SKM-1 (cell line): ENCODE measurements around the gene GLRX.
A peak's percentile ranks its signal among the peaks of the same experiment; 100 is the strongest.

Source experiments
- DNase-seq: peaks from one replicate; lab custom pipeline; 2025; ENCODE audit not compliant: unreplicated experiment; lab: John Stamatoyannopoulos, UW

The GLRX gene

DNA sequence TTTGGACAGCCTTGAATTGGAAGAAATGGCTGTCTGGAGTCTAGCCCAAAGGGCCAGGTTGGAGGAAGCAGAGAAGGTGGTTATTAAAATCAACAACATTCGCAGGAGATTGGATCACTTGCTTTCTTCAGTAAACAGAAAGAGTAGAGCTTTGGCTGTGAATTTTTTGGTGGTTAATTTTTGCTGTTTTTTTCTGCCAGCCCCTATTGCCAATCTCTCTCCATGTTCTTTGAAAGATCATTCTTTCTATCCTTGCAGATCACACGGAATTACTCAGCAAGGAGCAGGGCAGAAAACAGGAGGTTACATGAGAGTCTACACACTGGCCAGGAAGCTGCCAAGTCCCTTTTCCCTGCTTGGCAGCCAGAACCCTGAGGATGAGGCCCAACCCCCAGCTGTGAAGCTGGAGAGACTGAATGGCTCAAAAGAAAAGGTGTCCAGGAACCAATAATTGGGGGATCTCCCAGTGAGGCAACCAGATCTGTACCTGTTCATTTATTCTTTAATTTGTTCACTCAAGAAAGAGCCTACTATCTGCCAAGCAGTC lies 13.0 kb downstream of the GLRX start:
- no peak for DNase-seq

DNA sequence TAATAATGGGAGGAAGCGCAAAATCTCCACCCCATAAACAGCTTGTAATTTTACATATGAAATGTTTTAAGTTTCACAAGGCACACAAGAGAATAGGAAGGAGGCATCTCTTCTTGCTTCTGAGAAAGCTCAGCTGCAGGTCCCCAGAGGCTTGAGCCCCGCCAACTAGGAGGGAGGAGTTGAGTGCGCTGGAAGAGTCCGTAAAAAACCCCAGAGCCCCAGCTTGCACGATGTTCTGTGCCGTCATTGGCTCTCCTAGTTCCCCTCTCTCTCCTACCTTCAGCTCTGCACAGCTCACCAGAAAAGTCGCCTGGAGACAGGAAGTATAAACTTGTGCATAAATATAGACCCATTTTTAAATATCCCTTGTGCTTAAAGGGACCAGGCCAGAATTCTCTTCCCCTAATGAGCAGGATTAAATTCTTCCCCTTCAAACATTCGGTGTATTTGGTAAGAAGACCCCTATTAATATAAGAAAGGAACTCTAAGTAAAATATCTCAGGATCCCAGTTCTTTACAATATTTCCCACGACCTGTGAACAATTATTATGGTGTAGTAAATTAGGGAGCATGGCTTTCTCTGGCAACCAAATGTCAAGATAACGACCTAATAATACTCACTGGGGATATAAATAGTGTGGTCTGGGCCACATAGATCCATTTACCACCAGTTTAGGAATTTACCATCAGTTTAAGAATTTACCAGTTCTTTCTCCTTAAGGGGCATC lies 13.7 kb downstream of the GLRX start:
- peak; percentile 77 for DNase-seq

DNA sequence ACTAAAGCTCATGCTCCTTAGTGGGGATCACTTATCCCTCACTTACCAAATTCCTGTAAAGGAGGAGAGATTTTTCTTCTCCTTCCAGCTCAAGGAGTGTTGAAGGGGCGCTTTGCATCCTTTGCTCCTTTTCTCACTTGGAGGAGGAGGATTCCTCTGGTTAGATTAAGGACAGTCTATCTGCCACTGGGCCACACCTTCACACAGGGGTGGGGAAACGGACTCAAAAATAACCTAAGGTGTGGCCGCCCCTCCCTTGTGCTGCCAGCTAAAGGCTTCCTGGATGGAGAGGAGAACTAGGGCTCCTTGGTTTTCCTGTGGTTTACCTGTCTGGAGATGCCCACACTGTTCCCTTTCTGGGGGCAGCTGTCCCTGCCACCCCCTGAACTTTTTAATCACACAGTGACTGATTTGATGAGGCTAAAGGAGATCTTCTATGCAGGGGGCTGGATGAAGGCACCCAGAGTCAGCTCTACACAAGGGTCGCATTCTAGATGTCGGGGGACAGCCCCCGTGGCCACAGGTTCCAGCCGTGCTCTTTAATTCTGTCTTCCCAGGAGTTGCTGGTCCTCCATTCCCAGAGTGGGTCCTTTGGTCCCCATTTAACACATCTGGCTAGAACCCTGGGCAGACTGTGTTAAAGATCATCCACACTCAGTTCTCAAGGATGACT lies 14.4 kb downstream of the GLRX start:
- DNase-seq = no peak

DNA sequence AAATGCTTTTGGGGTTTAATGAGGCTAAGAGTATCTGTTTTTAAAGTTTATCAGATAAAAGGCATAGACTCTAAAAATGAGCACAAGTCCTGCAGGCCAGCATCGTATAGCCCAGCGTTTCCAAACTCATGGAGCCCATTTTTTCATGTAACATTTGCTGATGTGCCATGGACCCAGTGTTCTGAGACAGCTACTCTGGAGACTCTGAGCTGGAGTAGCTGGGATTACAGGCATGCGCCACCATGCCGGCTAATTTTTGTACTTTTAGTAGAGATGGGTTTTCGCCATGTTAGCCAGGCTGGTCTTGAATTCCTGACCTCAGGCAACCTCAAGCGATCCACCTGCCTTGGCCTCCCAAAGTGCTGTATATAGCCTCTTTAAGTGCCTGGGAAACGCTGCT lies 15.8 kb downstream of the GLRX start:
- DNase-seq = no peak

DNA sequence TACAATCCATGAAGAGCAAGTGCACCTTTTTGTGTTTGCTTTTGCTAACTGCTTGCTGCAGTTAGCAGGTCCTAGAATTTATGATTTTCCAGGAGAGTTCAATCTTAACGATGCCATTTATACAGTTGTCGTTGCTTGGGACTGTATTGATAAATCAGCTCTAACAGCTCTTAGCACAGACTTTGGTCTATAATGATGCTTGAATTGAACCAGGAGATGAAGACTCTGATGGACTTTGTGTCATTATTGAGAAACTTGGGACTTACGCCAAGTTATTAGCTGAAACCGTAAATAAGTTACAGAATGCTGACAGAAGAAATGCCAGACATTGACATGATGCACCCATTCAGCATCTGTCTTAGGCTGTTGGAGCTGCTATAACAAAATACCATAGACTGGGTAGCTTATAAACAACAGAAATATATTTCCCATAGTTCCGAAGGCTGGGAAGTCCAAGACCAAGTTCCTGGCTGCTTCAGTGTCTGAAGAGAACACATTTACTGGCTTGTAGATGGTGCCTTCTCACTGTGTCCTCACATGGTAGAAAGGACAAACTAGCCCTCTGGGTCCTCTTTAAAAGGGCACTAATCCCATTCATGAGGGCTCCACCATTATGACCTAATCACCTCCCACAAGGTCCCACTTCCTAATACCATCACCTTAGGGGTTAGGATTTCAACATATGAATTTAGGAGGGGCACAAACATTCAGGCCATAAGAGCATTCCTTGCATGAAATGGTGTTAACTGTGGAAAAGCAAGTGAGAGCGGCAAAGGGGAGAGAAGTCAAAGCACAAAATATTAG lies 17.6 kb downstream of the GLRX start:
- DNase-seq = no peak

DNA sequence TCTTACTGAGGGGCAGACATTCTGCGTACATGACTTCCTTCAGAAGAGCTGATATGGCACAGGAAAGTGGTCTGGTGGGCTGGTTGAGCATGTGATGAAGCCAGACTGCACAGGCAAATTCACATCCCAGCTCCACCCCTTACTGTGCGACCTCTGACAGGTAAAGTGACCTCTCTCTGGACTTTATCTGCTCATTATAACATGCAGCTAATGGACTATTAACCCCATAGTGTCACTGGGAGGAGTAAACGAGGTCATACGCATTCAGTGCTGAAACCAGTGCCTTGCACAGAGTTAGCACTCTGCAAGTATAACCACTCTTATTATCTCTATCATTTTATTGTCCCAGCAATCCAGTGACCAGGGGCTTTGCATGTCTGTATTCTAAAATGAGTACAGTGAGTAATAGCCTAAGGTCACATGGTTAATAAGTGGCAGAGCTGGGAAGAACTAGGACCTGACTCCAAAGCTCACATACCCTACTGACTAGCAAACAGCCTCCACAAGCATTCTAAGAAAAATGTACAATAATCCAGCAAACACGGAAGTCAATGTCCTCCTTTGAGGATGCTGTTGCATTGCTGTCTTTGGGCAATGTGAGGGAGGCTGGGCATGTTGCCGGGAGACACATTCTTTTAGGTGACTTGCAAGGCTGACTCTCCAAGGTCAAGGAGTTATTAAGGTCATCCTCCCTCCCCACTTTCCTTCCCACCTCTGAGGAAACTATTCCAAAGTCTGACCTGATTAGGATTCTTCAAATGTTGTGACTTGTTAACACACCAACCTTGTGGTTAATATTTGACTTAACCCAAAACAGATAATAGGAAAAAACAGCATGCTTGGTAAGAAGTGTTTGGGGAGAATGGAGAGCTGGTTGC lies 19.0 kb downstream of the GLRX start:
- DNase-seq = no peak

DNA sequence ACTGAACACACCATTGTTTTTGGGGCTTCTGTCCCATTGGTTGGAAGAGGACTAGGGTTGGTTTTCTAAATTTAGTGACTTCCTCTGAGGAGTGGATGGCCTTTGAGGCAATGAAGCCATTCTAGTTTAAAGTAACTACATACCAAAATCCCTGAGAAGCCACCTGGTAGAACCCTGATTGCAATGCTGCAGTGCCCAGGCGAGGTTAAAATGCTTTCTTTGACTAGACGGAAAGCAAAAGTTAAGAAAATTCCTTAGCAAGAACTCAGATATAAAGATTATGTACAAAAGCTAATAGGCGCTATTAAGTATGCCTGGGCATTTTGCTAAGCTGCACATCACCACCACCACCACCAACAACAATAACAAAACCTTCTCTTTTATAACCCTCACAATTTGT lies 20.6 kb downstream of the GLRX start:
- no peak for DNase-seq

DNA sequence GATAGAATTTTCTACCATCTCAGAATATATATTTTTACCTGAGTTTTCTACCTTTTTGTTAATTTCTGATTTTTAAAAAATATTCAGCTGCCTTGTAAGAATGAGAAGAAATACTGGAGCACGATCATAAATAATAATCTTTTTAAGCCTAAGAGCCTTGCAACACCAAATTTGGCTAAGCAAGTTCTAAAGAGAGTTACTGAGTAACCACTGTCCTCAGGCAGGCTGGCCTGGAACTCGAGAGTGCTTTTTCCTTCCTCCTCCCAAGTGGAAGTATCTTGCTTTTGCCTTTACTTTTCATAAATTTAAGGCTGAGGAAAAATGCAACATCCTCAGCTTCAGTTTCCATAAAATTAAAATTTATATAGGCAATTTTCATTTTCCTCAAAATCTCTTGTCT lies 21.0 kb downstream of the GLRX start:
- DNase-seq = no peak

DNA sequence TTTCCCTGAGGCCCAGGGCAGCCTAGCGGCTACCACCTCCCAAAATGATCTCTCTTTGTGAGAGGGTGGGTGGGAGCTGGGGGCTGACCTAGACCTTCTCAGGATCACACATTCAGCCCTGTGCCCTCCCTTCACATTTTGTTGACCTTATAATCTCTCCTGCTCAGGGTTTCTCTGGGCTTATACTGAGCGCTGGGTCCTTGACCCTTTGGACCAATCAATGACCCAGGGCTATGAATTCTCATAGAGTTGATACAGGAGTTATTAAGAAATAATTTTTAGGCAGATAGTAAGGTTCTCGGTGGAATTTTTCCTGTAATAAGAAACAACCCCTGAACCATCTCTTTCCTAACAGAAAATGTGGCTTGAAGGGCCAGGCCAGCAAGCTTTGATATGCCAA lies 22.0 kb downstream of the GLRX start:
- no peak for DNase-seq

DNA sequence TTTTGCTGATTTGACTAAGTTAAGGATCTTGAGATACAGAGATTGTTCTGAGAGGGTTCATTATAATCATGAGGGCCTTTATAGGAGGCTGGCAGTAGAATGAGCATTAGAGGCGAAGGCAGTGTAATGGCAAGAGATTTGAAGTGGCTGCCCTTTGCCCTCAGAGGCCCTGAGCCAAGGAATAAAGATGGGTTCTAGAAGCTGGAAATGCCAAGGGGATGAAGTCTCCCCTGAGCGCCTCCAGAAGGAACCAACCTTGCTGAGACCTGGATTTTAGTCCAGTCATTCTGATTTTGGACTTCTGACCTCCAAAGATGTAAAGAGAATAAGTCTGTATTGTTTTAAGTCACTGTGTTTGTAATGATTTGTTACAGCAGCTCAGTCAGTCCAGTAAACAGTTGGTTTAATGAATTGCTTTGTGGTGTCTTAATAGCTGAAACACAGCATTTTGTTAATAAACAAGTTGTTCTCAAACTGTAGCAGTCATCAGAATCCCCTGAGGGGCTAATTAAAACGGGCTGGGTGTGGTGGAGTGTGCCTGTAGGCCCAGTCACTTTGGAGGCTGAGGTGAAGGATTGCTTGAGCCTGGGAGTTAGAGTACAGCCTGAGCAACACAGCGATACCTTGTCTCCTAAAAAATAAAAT lies 23.2 kb downstream of the GLRX start:
- no peak for DNase-seq

DNA sequence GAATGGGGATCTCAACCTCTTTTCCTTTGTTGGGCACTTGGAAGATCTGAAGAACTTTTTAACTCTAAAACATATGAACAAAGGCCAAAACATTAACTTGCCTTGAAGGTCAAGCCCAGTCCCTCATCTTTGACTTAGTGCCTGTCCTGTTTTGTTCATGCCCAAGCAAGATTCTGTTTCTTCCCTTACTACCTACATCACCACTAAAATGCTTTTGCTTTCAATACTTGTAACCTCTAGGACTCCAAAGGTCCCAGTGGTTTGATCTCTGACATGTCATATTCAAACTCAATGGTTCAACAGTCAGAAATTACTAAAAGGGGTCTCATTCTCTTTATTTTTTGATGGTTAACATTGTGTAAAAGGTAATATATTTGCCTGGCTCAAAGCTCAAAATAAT lies 24.0 kb downstream of the GLRX start:
- no peak for DNase-seq

DNA sequence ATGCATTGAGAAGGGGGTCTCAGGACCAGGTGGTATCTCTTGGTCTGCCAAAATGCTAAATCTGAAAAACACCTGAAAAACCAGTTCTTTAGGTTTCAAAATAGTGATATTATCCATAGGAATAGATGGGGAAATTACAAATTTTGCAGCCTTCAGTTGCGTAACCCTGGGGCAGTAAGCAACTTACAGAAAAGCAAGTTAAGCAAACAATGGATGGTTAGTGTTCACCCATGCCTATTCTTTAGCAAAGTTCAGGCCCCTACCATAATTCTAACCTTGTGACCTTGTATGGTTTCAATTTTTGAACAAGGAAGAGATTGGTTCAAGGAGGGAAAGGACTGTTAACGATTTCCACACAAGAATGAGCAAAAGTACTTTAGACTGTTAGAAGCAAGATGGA lies 24.5 kb downstream of the GLRX start:
- no peak for DNase-seq

DNA sequence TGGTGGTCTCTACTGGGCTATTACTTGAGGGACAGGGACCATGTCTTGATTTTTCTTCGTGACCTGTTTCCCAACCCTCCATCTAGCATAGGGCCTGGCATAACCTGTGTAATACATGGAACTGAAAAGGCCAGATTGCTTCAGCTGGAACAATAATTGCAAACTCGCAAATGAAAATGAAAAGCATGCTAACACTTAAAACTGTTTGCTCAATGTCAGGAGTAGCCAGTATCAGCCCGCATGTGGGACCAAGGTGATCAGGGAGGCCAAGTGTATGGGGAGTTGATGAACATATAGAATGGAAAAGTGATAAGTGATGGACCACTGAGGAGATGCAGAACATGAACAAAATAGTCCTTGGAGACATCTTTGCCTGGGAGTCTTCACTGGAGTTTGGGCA lies 25.2 kb downstream of the GLRX start:
- DNase-seq = no peak

DNA sequence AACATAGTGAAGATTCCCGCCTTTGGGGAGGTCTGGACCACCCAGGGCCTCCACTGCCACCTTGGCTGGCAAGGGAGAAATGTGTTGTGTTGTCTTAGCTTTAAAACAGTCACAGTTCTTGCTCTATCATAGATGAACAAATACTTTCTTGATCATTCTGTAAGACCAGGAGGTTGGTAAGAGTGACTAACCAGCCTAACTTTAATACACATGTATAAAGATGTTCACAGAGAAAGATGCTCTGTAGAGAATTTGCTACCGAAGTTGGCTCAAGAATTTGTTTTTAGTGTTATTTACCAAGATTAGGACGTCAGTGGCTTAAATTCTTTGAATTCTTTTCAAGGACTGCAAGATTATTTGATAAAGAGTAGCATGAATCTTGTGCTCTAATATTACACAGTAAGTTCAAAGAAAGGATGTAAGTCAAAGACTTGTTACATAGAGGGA lies 28.4 kb downstream of the GLRX start:
- no peak for DNase-seq

DNA sequence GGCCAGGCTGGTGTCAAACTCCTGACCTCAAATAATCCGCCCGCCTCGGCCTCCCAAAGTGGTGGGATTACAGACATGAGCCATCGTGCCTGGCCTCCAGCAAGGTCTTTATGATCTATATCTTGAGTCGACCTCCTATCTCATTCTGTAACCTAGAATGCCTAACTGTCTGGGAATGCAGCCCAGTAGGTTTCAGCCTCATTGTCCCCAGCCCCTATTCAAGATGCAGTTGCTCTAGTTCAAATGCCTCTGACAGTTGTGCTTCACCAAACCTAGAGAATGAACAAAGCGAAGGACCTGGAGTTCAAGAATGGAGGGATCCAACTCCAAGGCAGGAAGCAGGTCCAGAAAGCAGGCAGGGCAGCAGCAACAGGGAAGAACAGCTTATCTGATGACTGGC lies 30.8 kb downstream of the GLRX start:
- no peak for DNase-seq

DNA sequence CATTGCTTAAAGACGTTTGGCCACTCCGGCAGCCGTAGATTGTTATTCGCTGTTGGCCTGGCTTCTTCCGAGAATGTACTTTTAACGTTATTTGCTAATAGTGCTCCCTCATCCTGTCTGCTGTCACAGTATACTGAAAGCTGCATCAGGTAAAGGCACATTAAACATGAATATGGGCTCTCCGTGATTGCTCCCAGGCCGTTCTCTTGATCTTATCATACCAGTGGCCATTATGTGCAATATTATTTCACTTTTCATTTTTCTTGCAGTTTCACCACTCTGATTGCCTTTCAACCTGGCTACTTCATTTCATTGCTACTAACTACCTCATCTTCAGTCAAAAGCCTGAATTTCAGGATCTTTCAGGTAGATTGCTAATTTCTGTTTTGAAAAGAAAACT lies 34.0 kb downstream of the GLRX start:
- no peak for DNase-seq

DNA sequence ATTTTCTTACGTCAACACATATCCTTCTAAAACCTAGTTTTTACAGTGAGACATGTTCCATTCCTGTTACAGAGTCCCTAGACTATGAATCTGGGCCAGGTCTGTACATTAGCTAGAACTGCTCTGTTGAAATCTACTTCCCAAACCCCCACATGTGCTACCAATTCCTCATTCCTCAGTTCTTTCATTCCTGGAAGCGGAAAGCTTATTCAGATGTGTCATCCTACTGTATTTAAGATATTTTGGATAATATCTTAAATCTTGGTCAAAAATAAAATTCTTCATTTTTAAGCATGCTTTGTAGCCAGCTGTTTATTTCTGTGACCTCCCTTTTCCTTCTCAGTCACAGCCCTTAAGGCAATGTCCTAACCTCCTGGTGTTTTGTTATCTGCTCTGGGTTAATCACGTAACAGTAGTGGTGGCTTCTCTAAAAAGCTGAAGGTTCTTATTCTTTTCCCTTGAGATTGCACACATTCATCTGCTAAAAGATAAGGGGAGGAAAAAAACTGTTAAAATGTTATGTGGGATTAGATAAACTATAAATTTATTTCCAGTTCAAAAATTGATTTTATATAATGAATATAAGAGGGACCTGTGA lies 35.6 kb downstream of the GLRX start:
- no peak for DNase-seq

DNA sequence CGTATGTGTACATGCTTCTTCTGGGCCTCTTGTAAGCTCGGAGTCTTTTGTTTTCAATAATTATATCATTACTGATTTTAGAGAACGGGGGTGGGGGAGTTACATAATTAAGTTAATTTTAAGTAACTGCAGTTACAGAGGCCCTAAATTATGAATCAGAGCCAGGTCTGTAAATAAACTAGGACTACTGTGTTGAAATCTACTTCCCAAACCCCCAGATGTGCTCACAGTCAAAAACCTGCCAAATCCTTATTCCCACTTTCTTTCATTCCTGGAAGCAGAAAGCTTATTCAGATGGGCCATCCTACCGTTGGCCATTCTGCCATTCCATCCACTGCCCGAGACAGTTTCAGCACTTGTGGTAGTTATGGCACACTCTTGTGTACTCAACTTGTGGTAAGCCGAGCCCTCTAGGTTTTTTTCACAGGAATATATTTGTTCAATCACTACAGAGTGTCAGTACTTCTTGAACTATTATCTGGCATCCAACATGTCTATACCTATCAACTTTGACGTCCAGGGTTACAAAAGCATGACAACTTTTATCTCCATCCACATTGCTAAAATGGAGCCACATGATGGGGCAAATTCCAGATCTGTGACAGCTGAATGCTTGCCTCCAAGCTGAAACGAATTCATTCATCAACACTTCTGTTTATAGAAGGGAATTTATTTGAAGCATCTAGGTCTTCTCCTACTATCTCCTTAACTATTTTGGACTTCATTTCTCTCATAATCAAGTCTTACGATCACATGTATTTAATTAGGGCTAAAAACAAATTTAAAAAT lies 37.8 kb downstream of the GLRX start:
- DNase-seq = no peak

DNA sequence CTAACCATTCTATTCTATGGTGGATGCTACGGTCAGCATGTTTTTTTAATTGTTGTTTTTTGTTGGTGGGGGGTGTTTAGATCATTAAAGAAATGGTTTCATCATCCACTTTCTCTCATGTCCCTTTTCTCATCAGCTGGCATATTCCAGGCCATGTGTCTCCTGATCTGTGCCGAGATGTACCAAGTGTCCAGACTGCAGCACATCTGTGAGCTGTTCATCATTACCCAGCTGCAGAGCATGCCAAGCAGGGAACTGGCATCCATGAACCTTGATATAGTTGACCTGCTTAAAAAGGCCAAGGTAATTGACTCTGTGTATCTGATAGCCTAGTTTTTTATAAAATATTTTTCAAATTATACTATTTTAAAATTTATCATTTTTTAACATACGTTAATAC lies 38.9 kb downstream of the GLRX start:
- no peak for DNase-seq
